ENCODE data around the gene PDZRN4.

PDZRN4 gene

DNA sequence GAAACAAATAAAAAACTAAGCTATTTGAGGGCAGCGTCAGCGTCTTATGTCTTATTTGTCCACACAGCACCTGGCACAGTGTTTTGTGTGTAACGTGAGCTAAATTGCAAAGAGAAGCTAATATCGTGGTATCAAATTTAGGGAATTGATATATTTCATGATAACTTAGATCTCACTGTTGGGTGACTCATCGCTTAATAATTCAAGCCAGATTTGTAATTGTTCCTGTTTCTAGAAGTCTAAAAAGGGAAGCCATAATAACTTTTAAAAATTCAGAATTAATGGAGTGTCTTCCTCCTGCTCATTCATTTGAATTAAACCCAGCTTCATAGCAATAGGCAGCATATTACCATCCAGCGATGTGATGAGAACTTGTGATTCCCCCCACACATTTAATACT lies 214.7 kb downstream of the PDZRN4 start:
- in situ Hi-C loops (cut with MboI; ENCODE audit: low sequenced_read_pairs, unreplicated experiment), result no loop called here

DNA sequence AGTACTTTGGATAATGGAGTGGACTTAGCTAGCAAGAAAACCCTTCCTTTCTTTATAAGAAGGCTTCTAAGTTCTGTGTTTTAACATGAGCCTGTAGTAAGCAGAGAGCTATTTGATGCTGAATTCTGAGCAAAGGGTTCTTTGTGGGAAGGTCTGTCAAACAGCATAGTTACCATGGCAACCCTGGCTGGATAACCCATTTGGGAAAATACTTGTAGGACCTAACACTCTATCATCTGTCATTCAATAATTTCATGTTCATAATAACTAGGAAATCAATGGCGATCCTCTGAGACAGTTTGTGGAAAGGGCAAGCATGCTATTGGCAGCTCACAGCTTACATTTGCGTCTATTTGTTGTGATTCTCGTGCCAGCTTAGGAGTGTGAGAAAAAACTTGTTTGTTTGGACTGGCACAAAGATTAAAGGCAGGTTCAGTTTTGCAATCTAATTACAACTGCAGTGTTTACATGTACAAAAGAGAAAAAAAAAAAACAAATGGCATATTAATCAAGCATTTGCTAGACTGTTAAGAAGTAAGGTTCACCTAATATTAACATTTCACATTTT lies 219.2 kb downstream of the PDZRN4 start:
- DNase-seq (ENCODE audit: low spot score), result no peak
- in situ Hi-C loops (cut with MboI; ENCODE audit: low sequenced_read_pairs, unreplicated experiment), result no loop called here
- TF ChIP-seq, protein P1, sequence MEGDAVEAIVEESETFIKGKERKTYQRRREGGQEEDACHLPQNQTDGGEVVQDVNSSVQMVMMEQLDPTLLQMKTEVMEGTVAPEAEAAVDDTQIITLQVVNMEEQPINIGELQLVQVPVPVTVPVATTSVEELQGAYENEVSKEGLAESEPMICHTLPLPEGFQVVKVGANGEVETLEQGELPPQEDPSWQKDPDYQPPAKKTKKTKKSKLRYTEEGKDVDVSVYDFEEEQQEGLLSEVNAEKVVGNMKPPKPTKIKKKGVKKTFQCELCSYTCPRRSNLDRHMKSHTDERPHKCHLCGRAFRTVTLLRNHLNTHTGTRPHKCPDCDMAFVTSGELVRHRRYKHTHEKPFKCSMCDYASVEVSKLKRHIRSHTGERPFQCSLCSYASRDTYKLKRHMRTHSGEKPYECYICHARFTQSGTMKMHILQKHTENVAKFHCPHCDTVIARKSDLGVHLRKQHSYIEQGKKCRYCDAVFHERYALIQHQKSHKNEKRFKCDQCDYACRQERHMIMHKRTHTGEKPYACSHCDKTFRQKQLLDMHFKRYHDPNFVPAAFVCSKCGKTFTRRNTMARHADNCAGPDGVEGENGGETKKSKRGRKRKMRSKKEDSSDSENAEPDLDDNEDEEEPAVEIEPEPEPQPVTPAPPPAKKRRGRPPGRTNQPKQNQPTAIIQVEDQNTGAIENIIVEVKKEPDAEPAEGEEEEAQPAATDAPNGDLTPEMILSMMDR (IDR thresholded peaks at IDR 0.05; ENCODE audit: borderline replicate concordance, control extremely low read depth, extremely low read depth, insufficient read depth, missing control alignments), result no peak

More for the DNA sequence above, 214.7 kb downstream of the PDZRN4 start:
- no peak for DNase-seq (ENCODE audit: low spot score)
- TF ChIP-seq, protein P1 (IDR thresholded peaks at IDR 0.05; ENCODE audit: borderline replicate concordance, control extremely low read depth, extremely low read depth, insufficient read depth, missing control alignments), result no peak

DNA sequence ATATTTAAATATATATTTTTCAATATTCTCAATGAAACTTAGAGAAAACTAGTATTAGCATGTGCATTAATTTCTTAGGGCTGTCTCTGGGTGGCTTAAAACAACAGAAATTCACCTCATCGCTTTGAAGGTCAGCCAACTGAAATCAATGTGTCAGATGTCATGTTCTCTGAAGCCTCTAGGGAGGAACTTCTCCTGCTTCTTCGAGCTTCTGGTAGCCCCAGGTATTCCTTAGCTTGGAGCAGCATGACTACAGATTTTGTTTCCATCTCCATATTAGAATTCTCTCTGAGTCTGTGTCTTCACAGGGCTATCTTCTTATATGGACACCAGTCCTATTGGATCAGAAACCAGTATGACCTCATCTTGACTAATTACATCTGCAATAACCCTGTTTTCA lies 221.5 kb downstream of the PDZRN4 start:
- TF ChIP-seq, protein P1 (IDR thresholded peaks at IDR 0.05; ENCODE audit: borderline replicate concordance, control extremely low read depth, extremely low read depth, insufficient read depth, missing control alignments), result no peak
- no peak for DNase-seq (ENCODE audit: low spot score)
- in situ Hi-C loops (cut with MboI; ENCODE audit: low sequenced_read_pairs, unreplicated experiment), result no loop called here

DNA sequence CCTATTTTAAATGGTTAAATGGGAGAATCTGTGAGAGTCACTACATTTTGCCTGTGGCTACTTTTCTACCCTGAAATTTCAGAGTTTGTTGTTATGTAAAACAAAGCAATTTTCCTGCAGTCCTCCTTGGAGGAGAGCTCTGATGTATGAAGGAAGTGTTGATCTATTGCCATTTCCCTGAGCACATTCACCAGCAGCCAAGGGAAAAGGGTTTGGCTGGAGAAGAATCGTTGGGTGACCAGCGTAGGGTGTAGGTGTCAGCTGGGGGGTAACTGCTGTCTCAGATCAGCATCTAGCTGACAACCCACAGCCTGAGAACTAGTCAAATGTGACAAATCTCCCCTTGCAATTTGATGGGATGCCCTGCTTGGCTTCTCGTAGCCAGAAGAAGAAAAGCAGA lies 230.5 kb downstream of the PDZRN4 start:
- DNase-seq (ENCODE audit: low spot score), result no peak
- TF ChIP-seq, protein P1 (IDR thresholded peaks at IDR 0.05; ENCODE audit: borderline replicate concordance, control extremely low read depth, extremely low read depth, insufficient read depth, missing control alignments), result no peak
- in situ Hi-C loops (cut with MboI; ENCODE audit: low sequenced_read_pairs, unreplicated experiment), result no loop called here

DNA sequence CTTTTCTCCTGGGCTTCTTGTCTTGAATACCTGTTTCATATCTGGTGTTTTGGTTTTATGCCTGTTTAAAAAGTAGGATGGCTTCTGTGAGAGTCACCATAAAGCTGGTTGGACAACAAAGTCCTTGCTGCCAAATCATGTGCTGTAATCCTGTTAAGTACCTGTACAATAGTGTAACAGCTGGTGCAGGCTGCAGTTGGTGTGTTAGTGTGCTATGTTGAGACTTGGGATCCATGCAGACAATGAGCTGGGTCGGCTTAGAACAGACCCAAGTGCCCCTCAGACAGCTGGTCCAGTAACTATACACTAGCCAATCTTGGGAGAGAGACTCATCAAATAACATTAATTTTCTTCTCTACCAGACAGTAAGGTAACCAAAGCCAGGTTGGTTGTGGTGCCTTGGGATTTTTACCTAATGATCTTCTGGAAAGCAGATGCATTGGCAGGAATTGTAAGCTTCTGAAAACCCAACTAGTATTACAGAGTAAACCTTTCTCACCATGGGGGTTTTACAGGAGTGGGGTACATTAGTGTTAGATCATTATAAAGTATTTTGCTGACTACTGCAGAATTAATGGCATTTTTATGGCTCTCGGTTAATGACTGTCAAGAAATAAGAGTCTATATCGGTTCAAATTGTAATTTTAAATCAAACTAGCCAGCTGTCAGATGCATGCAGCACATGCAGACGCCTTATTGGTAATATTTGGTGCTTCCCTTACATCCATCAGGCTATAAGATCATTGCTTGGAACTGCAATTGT lies 231.2 kb downstream of the PDZRN4 start:
- DNase-seq (ENCODE audit: low spot score), result no peak
- in situ Hi-C loops (cut with MboI; ENCODE audit: low sequenced_read_pairs, unreplicated experiment), result no loop called here
- TF ChIP-seq, protein P1 (IDR thresholded peaks at IDR 0.05; ENCODE audit: borderline replicate concordance, control extremely low read depth, extremely low read depth, insufficient read depth, missing control alignments), result no peak

DNA sequence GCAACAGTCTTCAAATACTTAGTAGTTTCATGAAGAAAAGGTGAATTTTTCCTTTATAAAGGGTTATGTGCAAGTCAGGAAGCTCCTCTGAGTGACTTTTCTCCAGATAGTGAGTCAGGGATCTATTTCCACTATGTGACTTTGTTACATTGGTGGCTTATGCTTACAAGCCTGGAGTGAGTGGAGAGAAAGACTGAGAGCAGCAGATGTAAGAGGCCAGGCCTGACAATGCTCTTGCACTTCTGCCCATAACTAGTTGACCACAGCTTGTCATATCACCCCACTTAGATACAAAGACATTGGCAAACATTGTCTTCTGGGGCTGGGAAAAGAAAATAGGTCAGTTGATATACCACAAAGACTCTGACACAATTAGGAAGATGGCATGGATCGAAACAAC lies 236.5 kb downstream of the PDZRN4 start:
- in situ Hi-C loops (cut with MboI; ENCODE audit: low sequenced_read_pairs, unreplicated experiment), result no loop called here
- TF ChIP-seq, protein P1 (IDR thresholded peaks at IDR 0.05; ENCODE audit: borderline replicate concordance, control extremely low read depth, extremely low read depth, insufficient read depth, missing control alignments), result no peak
- no peak for DNase-seq (ENCODE audit: low spot score)
